Measurements from ENCODE around the gene SPIRE2.
"Not testable (repeated sequence)": the region's sequence is repeated elsewhere in the genome, so short reads cannot be mapped to it uniquely, and the experiment has no call there.

SPIRE2 gene

DNA sequence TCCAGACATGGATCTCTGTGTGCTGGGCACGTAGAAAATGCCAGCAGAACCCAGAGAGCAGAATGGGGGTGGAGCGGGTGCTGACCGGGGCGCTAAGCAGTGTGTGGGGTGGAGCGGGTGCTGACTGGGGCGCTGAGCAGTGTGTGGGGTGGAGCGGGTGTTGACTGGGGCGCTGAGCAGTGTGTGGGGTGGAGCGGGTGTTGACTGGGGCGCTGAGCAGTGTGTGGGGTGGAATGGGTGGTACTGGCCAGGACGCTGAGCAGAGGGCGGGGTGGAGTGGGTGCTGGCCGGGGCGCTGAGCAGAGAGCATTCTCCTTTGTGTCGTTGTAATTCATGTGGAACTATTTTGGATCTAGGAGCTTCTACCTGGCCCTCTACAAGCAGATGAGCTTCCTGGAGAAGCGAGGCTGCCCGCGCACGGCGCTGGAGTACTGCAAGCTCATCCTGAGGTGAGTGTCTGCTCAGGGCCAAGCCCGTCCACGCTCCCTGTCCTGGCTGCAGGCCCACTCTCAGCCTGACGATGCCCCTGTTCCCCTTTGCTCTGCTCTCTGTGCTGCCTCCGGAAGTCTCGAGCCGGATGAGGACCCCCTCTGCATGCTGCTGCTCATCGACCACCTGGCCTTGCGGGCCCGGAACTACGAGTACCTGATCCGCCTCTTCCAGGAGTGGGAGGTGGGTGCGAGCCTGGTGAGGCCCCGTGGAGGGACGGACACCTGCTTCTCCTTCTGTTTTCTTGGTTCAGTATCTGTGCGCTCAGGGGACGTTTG, 70.1 kb downstream of the SPIRE2 start:
- DNase-seq, result no peak

DNA sequence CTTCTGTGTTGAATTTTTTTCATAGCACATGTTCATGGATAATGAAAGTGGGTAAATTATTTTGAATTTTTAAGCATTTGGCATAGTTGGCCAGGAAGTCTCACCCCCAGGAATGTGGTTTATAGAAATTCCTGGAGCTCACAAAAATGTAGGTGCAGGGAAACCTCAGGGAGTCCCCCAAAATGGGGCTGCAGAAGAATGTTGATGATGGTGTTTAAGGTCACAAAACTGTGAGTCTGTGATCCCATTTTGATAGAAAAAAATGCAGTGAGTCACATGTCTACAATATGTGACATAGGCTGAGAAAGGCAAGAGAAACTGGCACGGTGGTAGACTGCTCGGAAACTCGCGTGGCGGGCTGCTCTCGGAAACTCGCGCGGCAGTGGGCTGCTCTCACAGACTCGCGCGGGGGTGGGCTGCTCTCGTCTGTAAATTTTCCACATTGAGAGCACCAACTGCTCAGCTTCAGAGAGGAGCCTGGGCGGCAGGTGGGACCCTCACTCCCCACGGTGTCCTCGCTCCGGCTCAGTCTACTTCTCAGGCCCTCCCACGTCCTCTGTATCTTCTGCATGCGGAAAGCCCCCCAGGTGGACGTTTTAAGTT, 71.7 kb downstream of the SPIRE2 start:
- no peak for DNase-seq

DNA sequence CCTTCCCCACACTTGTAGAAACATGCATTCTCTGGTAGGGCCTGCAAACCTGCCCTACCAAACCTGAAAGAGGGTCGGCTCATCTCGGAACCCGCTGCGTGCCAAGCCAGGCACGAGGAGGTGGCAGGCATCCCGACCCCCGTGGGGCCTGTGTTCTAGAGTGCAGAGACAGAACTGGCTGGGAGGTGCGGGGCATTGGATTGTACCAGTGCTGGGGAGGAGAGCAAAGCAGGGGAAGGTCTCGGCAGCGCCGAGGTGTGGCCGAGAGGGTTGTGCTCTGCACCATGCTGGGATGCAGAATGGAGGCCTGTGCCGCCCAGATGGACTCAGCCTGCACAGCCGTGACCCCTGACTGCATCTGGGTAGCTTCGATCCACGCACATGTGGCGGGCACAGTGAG, 72.6 kb downstream of the SPIRE2 start:
- no peak for DNase-seq

DNA sequence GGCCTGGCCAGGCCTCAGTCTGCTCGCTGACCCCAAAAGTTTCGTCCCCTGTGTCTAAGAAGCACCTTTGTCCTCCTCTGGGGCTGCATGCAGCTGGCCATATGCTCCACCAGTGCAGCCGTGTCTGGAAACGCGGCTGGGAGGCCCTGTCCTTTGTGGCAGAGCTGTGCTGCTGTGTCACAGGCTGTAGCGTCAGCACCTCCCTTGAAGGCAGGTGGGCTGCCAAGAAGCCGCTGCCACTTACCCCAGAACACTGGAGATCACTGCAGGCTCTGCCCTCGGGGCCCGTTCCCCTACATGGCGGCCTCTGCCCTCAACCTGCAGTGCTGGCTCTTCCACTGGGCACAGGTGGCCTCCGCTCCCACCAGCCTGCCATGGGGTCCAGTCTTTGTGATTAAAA, 74.7 kb downstream of the SPIRE2 start:
- DNase-seq, result no peak

DNA sequence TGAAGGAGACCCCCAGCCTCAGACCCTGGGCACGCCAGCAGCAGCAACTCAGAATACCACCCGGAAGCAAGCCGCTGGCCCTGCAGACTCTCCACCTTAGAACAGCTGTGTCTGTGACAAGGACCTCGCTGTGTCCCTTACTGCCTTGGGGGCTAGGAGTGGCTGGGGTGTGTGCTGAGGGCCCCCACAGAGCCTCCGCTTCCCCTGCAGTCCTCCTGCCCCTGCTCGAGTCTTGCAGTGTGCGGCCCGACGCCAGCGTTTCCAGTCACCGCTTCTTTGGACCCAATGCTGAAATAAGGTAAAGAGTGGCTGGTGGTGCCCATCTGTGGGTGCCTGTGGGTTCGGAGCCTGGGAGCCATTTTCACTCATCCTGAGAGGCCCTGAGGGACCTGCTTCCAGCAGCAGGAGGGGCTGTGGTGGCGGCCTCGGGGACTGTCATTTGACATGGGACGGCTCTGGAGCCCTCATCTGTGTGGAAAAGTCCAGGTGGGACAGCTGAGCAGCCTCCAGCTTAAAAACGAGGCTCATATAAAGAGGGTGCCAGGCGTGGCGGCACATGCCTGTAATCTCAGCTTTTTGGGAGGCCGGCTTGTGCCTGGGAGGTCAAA, 75.7 kb downstream of the SPIRE2 start:
- no peak for DNase-seq

DNA sequence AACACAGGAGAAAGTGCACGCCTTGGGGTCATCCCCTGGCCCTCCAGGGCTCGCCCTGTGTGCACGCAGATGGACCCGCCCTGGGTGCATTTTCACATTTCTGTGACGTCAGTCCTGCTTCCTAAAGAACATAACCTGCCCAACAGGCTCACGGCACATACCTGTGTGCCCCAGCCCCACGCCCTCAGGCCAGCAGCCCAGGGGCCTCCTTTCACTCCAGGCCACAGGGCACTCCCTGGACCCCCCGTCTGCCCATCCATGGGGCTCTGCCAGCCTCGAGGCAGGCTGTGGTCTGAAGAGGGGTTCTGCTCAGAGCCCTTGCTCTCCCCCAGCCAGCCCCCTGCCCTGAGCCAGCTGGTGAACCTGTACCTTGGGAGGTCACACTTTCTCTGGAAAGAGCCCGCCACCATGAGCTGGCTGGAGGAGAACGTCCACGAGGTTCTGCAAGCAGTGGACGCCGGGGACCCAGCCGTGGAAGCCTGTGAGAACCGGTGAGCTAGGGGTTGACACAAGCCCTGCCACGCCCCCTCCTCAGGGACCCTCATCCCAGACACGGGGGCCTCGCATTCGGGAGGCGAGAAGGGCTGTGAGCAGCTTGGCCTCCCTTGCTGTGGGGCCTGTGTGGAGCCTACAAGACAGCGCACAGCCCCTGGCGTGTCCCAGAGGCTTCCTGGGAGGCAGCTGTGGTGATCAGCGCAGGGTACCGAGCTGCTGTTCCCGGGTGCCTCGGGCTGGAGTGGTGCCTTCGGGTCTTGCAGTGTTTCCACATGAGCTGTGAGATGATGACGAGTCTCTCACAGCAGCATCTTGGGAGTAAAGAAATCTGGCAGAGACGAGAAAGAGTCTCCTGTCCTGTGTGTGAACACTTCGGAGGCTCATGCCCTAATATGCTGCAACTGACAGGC, 76.6 kb downstream of the SPIRE2 start:
- no peak for DNase-seq

DNA sequence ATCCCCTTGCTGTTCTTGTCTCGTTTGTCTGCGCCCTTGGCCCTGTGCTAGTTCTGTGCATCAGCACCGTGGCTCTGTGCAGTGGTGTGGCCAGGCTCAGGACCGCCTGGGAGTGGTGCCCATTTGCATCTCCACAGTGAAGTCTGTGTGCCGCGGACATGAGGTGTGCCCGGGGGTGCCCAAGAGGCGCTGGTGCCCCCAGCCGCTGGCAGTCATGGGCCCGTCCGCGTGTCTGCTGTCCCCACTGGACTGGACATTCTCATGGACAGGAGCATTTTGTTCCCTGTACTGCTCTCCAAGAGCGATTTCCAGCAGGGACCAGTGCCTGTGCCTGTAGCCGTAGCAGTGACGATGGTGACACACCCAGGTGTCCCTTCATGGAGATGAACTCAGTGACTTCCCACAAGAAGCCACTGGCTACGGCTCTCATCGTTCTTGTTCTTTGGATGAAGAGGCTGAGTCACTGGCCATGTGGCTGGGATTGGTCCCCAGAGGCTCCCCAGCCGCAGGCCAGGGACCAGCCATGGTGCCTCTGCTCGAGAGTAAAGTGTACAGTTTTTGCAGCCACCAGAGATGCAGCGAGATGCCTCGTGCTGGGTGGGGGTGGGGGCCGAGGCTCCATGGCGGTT, 77.3 kb downstream of the SPIRE2 start:
- no peak for DNase-seq

DNA sequence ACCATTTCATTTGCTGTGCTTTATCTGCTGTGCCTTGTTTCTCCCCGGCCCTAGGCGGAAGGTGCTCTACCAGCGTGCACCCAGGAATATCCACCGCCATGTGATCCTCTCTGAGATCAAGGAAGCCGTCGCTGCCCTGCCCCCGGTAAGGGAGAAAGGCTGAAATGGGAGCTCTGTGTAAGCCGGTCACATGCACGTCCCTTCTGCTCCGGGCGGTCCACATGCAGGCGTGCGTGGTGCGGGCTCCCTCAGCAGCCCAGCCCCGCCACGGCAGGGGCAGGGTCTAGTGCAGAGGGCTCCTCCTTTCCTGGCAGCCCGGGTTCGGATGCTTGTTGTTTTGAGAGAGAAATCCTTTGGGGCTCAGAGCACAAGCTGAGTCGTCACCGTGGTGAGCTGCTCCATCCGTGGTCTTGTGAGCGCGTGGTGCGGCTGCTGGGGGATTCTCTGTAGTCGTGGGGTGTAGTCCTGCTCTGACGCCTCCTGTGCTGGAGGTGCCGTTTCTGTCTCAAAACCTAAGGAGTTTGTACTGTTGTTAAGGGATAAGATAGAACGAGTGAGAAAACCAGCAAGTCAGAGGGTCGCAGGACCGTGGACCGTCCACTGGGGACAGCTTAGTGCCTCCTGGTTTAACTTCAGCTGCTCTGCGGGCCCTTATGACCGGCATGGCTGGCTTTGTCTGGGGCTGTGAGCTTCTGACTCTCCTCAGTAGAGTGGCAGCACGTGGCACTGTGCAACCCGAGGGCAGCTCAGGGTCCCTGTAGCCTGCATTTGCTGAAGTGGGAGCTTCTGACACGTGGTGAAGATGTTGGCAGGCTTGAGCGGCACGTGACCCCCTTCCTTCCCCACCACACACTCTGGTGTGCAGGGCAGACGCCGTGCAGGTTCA, 78.1 kb downstream of the SPIRE2 start:
- DNase-seq, result no peak

DNA sequence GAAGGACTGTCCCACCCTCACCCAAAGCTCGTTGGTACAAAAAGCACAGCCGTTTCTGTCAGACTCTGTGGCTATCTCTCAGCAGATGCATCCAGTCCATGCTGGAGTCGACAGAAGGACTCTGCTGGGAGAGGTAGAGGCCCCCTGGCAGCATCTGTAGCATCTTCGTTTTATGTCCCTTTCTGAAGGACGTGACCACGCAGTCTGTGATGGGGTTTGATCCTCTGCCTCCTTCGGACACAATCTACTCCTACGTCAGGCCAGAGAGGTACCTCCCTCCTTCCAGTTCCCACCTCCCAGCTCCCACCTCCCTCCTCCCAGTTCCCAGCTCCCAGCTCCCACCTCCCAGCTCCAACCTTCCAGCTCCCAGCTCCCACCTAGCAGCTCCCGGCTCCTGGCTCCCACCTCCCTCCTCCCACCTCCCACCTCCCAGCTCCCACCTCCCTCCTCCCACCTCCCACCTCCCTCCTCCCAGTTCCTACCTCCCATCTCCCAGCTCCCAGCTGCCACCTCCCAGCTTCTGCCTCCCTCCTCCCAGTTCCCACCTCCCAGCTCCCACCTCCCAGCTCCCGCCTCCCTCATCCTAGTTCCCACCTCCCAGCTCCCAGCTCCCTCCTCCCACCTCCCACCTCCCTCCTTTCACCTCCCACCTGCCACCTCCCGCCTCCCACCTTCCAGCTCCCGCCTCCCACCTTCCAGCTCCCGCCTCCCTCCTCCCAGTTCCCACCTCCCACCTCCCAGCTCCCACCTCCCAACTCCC, 79.0 kb downstream of the SPIRE2 start:
- DNase-seq, result no peak

DNA sequence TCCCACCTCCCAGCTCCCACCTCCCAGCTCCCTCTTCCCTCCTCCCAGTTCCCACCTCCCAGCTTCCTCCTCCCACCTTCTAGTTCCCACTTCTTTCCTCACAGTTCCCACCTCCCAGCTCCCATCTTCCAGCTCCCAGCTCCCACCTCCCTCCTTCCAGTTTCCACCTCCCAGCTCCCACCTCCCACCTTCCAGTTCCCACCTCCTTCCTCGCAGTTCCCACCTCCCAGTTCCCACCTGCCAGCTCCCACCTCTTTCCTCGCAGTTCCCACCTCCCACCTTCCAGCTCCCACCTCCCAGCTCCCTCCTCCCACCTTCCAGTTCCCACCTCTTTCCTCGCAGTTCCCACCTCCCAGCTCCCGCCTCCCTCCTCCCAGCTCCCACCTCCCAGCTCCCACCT, 80.0 kb downstream of the SPIRE2 start:
- DNase-seq, result no peak

DNA sequence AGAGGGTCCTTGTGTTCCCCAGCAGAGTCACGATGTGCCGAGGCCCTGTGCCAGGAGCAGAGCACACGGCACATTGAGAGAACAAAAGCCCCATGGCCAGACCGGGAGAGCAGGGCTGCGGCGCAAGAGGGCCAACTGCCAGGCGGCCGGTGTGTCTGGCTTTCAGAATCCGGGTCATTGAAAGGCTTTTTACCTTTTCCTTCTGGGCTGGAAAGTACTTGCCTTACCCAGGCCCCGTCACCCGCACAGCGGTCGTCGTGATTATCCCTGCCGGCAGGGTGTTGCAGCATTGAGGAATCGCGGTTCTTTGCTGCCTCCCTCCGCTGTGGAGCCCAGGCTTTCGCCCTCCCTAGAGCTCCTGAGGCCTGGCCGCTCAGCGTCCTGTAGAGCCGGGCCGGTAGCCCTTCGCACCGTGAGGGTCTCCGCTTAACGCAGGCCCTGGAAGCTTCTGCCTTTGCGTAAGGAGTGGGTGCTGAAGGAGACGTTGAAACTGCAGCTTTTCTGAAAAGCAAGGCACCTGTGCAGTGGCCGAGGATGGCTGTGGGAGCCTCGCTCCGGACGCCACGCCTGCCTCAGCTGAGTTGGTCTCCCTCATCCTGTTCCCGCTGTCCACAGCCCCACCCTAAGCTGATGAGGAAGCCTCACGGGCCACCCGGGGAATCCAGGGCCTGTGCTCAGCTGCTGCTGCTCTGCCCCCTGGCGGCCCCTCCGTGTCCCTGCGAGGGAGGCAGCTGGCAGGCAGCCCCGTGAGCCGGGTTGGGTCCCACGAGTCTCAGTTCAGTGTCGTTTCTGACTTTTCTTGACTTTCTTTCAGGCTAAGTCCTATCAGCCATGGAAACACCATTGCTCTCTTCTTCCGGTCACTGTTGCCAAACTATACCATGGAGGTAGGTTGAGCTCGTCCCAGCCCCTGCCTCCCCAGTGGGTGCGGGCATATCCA, 81.8 kb downstream of the SPIRE2 start:
- no peak for DNase-seq

DNA sequence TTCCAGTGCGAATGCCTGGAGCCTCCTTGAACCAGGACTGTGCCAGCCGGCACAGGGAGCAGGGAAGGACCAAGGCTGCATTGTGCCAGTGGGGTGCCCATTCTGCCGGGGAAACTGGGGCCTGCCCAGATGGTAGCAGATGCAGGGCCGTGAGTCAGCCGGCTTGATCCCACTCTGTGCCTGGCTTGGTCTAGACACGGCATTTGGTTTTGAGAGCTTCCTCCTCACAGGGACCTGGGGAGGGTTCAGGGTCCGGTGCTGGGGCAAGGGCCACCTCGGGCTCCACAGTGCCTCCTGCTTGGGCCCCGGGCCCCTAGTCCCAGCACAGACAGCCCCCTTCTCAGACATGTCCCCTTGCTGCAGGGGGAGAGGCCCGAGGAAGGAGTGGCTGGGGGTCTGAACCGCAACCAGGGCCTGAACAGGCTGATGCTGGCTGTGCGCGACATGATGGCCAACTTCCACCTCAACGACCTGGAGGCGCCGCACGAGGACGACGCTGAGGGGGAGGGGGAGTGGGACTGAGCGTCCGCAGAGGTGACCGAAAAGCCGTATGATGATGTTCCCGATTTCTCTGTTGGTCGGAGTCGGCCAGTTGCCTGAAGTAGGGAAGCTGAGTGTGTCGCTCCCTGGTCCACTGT, 82.6 kb downstream of the SPIRE2 start:
- no peak for DNase-seq

DNA sequence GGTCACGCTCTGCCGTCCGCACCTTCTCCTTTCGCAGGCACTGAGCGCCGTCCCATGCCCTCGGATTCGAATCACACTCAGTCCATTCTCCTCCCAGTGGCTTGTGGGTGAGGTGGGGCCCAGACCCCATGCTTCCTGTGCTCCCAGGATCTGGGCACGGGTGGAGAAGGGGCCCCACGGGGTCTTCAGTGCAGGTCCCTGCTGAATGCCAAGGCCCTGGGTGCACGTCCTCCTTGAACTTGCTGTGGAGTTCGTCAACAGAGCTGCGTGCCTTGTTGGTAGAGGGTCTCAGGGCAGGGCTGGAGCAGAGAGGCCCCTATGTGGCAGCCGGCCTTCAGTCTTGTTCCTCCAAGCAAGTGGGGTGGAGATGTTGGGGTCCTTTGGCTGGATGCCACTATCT, 83.1 kb downstream of the SPIRE2 start:
- no peak for DNase-seq

DNA sequence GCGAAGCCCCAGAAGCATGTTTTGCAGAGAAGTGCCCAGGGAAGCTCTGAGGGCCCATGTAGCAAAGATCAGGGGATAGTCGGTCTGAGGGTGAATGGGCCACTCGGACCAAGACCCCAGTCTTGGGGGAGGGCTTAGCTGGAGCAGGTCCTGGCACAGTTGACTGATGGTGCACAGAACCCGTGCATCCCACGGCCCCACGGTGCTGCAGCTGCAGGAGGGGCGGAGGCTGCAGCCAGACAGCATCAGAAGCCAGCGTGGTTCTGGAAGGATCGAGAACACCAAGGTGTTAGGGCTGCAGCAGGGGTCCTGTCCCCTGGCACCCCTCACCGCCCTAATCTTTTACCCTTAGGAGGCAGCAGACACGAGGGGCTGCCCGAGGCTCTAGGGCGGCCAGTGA, 83.9 kb downstream of the SPIRE2 start:
- no peak for DNase-seq

DNA sequence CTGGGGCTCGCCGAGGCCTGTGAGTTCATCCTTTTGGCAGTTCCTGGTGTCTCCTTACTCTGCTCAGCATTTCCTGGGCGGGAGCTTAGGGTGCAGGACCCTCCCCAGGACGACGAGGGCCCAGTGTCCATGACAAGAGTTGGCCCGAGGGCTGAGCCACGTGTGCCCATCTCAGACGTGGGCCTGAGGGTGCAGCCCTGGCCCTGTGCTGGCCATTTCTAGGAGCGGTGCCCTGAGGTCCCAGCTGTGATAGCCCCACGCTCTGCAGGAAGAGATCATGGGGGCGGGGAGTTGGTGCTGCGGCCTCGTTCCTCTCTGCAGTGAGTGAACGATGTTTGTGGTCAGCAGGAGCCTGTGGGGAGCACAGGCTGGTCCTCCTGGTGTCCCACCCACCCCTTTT, 84.4 kb downstream of the SPIRE2 start:
- DNase-seq, result no peak

DNA sequence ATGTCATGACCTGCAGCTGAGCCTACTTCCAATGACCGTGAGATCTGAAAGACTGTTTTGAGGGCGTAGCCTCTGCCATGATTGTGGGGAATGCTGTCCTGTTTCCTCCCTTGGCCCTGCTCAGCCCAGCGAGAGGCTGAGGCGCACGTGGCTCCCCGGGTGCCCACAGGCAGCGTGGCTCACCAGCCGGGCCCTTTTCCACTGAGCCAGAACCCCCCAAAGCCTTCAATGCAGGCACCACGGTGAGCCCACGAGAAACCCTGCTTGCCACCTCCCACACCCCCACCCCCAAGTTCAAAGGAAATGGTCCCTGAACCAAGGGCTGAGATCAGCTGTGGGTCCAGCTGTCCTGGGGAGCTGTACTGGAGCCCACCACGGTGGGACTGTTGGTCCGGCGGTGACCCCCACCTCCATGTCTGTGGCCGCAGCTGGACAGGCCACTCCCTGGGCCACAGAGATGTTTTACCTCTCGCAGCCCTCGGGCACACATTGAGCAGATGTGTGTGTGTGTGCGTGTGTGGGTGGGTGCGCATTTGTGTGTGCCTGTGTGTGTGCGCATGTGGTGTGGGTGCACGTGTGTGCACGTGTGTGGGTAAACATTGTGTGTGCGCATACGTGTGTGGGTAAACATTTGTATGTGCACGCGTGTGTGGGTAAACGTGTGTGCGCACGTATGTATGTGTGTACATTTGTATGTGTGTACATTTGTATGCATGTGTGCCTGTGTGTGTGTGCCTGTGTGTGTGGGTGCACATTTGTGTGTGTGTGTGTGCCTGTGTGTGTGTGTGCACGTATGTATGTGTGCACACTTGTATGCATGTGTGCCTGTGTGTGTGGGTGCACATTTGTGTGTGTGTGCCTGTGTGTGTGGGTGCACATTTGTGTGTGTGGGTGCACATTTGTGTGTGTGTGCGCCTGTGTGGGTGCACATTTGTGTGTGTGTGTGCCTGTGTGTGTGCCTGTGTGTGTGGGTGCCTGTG, 85.4 kb downstream of the SPIRE2 start:
- DNase-seq, result no peak

DNA sequence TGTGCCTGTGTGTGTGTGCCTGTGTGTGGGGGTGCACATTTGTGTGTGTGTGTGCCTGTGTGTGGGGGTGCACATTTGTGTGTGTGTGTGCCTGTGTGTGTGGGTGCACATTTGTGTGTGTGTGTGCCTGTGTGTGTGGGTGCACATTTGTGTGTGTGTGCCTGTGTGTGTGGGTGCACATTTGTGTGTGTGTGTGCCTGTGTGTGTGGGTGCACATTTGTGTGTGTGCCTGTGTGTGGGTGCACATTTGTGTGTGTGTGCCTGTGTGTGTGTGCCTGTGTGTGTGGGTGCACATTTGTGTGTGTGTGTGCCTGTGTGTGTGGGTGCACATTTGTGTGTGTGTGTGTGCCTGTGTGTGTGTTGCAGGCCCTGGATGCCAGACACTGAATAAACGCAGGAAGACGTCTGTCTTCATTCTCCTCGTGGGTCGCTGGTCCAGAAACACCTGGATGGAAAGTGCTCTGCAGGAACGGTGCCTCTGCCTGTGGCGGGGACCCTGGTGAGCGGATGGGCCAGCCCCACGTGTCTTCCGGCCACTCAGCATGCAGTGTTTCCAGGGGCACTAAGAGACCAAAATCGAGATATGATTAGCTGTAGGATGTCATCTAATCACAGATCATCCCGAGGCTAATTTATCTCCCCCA, 86.5 kb downstream of the SPIRE2 start:
- not testable (repeated sequence) for DNase-seq

Data from NCI-H1417 treated with DMSO at 0.1 percent for 48 hours (cell line).